Endothelial cell of coronary artery (primary cell): Measurements from ENCODE around the gene SPACA1. TPM values are rescaled to one million over a fixed set of nuclear protein-coding genes. Genes with fewer than 3 reads are reported as not detected.

ENCODE experiments used
- total RNA-seq: library from RNA; depleted of rRNA; stranded (reverse); fragments of >200 nt; gene quantifications from 2 replicates; pipeline ENCODE4 v1.2.3, GENCODE V29; 2014

Gene SPACA1, protein sequence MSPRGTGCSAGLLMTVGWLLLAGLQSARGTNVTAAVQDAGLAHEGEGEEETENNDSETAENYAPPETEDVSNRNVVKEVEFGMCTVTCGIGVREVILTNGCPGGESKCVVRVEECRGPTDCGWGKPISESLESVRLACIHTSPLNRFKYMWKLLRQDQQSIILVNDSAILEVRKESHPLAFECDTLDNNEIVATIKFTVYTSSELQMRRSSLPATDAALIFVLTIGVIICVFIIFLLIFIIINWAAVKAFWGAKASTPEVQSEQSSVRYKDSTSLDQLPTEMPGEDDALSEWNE
- total RNA-seq = not detected in 2 replicates

GRCh38 chr6:88047510-88048150 lies at the start of gene SPACA1:
SPACA1 (plus strand) TSS chr6:88047841; CDS start chr6:88047906, 65 bp downstream.

Other genes with a start within 250 kb of the SPACA1 start
- gene CNR1, start 118.5 kb downstream of the SPACA1 start, total RNA-seq = under 0.01 and 15.1 TPM in 2 replicates